ENCODE results near the gene MYO18B. TPM values are rescaled to one million over a fixed set of nuclear protein-coding genes. Genes with fewer than 3 reads are reported as not detected.

Gene MYO18B
- total RNA-seq, 1 experiment from 2014 or later: 0.05 TPM

- no peak overlapping the region for H3K9ac ChIP-seq (ENCODE audit: low read length)
- H3K36me3 ChIP-seq (ENCODE audit: control insufficient read depth in 1 of 2, insufficient read depth in 2 of 2, low read length in 2 of 2): no peaks in the 10 kb centered on the region
- ChIA-PET POLR2A (no interaction called here), RAD21 (ENCODE audit: low non-redundant PET in 1 of 2, low total read pairs in 2 of 2, uncharacterized antibody in 2 of 2, unreplicated experiment in 2 of 2) (no interaction called here), CTCF (no interaction called here)
- H3K4me3 ChIP-seq (replicated peaks in 1 of 2; ENCODE audit: low read depth in 1 of 2, low read length in 2 of 2): no peak overlapping the region
- H4K20me1 ChIP-seq (ENCODE audit: insufficient read depth): no peaks in the 10 kb centered on the region
- no peaks in the 10 kb centered on the region for H3K27me3 ChIP-seq (ENCODE audit: insufficient read depth, low read length)
- no peaks in the 10 kb centered on the region for H3K9me3 ChIP-seq (ENCODE audit: control insufficient read depth in 1 of 2, insufficient read depth in 1 of 2, low read depth in 1 of 2, low read length in 2 of 2)
- BruUV-seq (replicated peaks): no TSS peak
- TF ChIP-seq SRF (IDR thresholded peaks at IDR 0.05; ENCODE audit: low read depth) (no peak), EGR1 (IDR thresholded peaks at IDR 0.05; ENCODE audit: low read depth) (no peak), FOSL1 (IDR thresholded peaks at IDR 0.05; ENCODE audit: low read depth) (no peak)
- no peak overlapping the region for H2AFZ ChIP-seq (ENCODE audit: low read depth, low read length, poor library complexity, severe bottlenecking)
- H3K4me2 ChIP-seq (ENCODE audit: low read length): no peak overlapping the region
- ATAC-seq (no peak), DNase-seq (ENCODE audit: low read depth, low spot score) (no peak)
- intact Hi-C loops (cut with micrococcal nuclease): no loop called here
- H3K79me2 ChIP-seq (ENCODE audit: insufficient read depth, low read length): no peaks in the 10 kb centered on the region
- no peaks in the 10 kb centered on the region for H3K4me1 ChIP-seq (ENCODE audit: control insufficient read depth in 1 of 2, insufficient read depth in 2 of 2, low read length in 2 of 2)
- no peaks in the 10 kb centered on the region for H3K9me2 ChIP-seq (ENCODE audit: insufficient read depth)
- H3K27ac ChIP-seq (ENCODE audit: low read depth, low read length): no peak overlapping the region
Measured at GRCh38 chr22:25736378-25737011, 5.5 kb upstream of the MYO18B start.

DNA sequence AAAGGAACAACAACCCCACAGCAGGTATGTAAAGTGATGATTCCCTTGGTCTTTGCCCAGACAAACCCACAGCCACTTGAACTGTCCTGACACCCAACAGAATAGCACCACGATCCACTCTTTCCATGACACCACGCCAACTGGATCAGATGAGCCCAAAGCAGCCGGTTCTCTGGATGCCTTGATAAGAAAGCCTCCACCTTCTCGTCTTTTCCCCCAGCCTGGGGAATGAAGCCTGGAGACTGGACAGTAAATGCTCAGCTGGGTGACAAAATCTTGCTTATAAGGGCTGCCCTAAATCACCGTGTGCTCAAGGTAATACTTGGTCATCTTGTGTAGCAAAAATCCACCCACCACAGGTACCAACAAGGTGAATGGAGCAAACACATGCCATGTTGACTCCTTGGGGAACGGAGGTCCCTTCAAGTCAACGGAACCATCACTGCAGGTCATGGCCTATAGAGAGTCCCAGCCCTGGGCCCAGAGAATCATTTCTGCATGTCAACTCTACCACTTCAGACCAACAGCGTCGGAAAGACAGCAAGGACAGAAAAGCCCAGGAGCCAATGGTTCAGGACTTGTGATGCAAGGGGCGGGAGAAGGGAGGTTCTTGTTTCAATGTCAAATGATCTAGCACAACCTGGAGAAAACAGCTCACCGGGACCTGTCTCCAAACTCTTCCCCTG is 2.2 kb upstream of the MYO18B start:
- no TSS peak for BruUV-seq (replicated peaks)
- Histone ChIP-seq H3K4me3 (replicated peaks in 1 of 2; ENCODE audit: low read depth in 1 of 2, low read length in 2 of 2) (no peak overlapping the region), H3K27ac (ENCODE audit: low read depth, low read length) (no peak overlapping the region), H2AFZ (ENCODE audit: low read depth, low read length, poor library complexity, severe bottlenecking) (no peak overlapping the region), H3K36me3 (ENCODE audit: control insufficient read depth in 1 of 2, insufficient read depth in 2 of 2, low read length in 2 of 2) (no peaks in the 10 kb centered on the region), H3K9me2 (ENCODE audit: insufficient read depth) (no peaks in the 10 kb centered on the region), H3K9ac (ENCODE audit: low read length) (no peak overlapping the region), H3K4me2 (ENCODE audit: low read length) (no peak overlapping the region), H4K20me1 (ENCODE audit: insufficient read depth) (no peaks in the 10 kb centered on the region), H3K9me3 (ENCODE audit: control insufficient read depth in 1 of 2, insufficient read depth in 1 of 2, low read depth in 1 of 2, low read length in 2 of 2) (no peaks in the 10 kb centered on the region), H3K27me3 (ENCODE audit: insufficient read depth, low read length) (no peaks in the 10 kb centered on the region), H3K4me1 (ENCODE audit: control insufficient read depth in 1 of 2, insufficient read depth in 2 of 2, low read length in 2 of 2) (no peaks in the 10 kb centered on the region), H3K79me2 (ENCODE audit: insufficient read depth, low read length) (no peaks in the 10 kb centered on the region)
- TF ChIP-seq, protein P1, sequence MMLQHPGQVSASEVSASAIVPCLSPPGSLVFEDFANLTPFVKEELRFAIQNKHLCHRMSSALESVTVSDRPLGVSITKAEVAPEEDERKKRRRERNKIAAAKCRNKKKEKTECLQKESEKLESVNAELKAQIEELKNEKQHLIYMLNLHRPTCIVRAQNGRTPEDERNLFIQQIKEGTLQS (IDR thresholded peaks at IDR 0.05): no peak
- TF ChIP-seq EGR1 (IDR thresholded peaks at IDR 0.05; ENCODE audit: low read depth): no peak
- TF ChIP-seq ZFX (IDR thresholded peaks at IDR 0.05): no peak
- TF ChIP-seq SRF (IDR thresholded peaks at IDR 0.05; ENCODE audit: low read depth): no peak
- TF ChIP-seq ZBTB33 (IDR thresholded peaks at IDR 0.05; ENCODE audit: extremely low read depth, insufficient replicate concordance, low read length): no peak
- no peak for TF ChIP-seq FOSL1 (IDR thresholded peaks at IDR 0.05; ENCODE audit: low read depth)
- no peak for TF ChIP-seq ELF1 (IDR thresholded peaks at IDR 0.05; ENCODE audit: borderline replicate concordance, low read depth)
- TF ChIP-seq JUND (IDR thresholded peaks at IDR 0.05): no peak
- TF ChIP-seq ZNF274 (IDR thresholded peaks at IDR 0.05; ENCODE audit: low read depth, low read length): no peak
- no peak for ATAC-seq
- ChIA-PET CTCF (no interaction called here), POLR2A (no interaction called here), RAD21 (ENCODE audit: low non-redundant PET in 1 of 2, low total read pairs in 2 of 2, uncharacterized antibody in 2 of 2, unreplicated experiment in 2 of 2) (no interaction called here)
- no peak for DNase-seq (ENCODE audit: low read depth, low spot score)
- intact Hi-C loops (cut with micrococcal nuclease): no loop called here
